HepG2 (cell line): Measurements from ENCODE around the gene ZNF333. TPM values are rescaled to one million over a fixed set of nuclear protein-coding genes. Genes with fewer than 3 reads are reported as not detected.

Source experiments
- ATAC-seq: fragments of 200-7000 bp; cut with Tn5 transposase; 3 replicates; pipeline ENCODE4 v1.9.1; 2020; ENCODE audit warnings: mild to moderate bottlenecking, moderate library complexity
- BruUV-seq: library from RNA; stranded (reverse); fragments of 400-500 nt; replicated peaks from 2 replicates; lab custom pipeline; 2021; lab: Mats Ljungman, UMichigan
- CTCF ChIA-PET: fragments of 300-600 bp; formaldehyde crosslinking; extraction: SDS; loops from one replicate; lab custom pipeline; 2021; ENCODE audit warnings: low total read pairs, inconsistent platforms, low intra/inter-chr PET ratio; lab: Yijun Ruan, JAX
- POLR2A ChIA-PET: fragments of 350-600 bp; sonication (Branson Sonifier 250); formaldehyde crosslinking; loops from one replicate; lab custom pipeline; 2020; ENCODE audit warnings: antibody characterized with exemption, inconsistent platforms; lab: Yijun Ruan, JAX
- DNase-seq: peaks from one replicate; pipeline ENCODE4 v3.0.0-alpha.2; 2015; ENCODE audit warnings: low spot score
- FAIRE-seq: peaks from 3 replicates; lab custom pipeline; 2011; peaks lifted over from hg19 to GRCh38; lab: Jason Lieb, UNC
- H2AFZ ChIP-seq: one replicate; pipeline ENCODE4 v1.6.1; 2011; ENCODE audit warnings: low read length, inconsistent platforms
- H3K27ac ChIP-seq: fragments of 300-600 bp; 3 replicates; pipeline ENCODE4 v1.8.0; 2011; ENCODE audit warnings: mixed run types, mild to moderate bottlenecking, mixed read lengths, low read length, inconsistent platforms; ENCODE audit not compliant: insufficient read depth; ENCODE audit errors: extremely low read length
- H3K27me3 ChIP-seq, 2 experiments: fragments of 200-600 bp in 1 of 2; 2 replicates in 1 of 2; 3 replicates in 1 of 2; pipeline versions ENCODE4 v1.6.0 to v1.8.0; 2011; ENCODE audit warnings: low read length in 2 of 2, mild to moderate bottlenecking in 2 of 2, moderate library complexity in 2 of 2, inconsistent platforms in 1 of 2; ENCODE audit not compliant: insufficient read depth in 2 of 2, control insufficient read depth in 1 of 2
- H3K36me3 ChIP-seq, 2 experiments: fragments of 200-600 bp in 1 of 2; replicated peaks in 1 of 2; 2 replicates in 1 of 2; 3 replicates in 1 of 2; pipeline versions ENCODE4 v1.5.1 to v1.8.0; 2011; ENCODE audit warnings: low read length in 2 of 2, inconsistent platforms in 1 of 2; ENCODE audit not compliant: insufficient read depth in 2 of 2, control insufficient read depth in 1 of 2
- H3K4me1 ChIP-seq: 2 replicates; pipeline ENCODE4 v1.5.1; 2012; ENCODE audit warnings: low read length, inconsistent platforms; ENCODE audit not compliant: insufficient read depth
- H3K4me2 ChIP-seq: 2 replicates; pipeline ENCODE4 v1.6.0; 2011; ENCODE audit warnings: low read depth, low read length, inconsistent platforms
- H3K4me3 ChIP-seq, 3 experiments: fragments of 200-600 bp in 1 of 3; sonication (generic), shearing (Covaris generic) in 1 of 3; replicated peaks in 1 of 3; 2 replicates each; pipeline ENCODE4 v1.5.1; 2011 to 2016; ENCODE audit warnings: low read length in 3 of 3, inconsistent platforms in 2 of 3, low read depth in 2 of 3, mild to moderate bottlenecking in 2 of 3, control low read depth in 1 of 3, mixed read lengths in 1 of 3; ENCODE audit not compliant: insufficient read depth in 1 of 3
- H3K79me2 ChIP-seq: one replicate; pipeline ENCODE4 v1.6.1; 2011; ENCODE audit warnings: low read length, inconsistent platforms; ENCODE audit not compliant: insufficient read depth
- H3K9ac ChIP-seq: 2 replicates; pipeline ENCODE4 v1.6.0; 2011; ENCODE audit warnings: mild to moderate bottlenecking, low read depth, low read length, inconsistent platforms; ENCODE audit not compliant: insufficient read depth
- H3K9me3 ChIP-seq: 2 replicates; pipeline ENCODE4 v1.5.1; 2012; ENCODE audit warnings: mild to moderate bottlenecking, low read length
- H4K20me1 ChIP-seq: 2 replicates; pipeline ENCODE4 v1.6.0; 2011; ENCODE audit warnings: inconsistent platforms, mild to moderate bottlenecking, low read length, moderate library complexity; ENCODE audit not compliant: insufficient read depth
- IRX3 ChIP-seq: sonication (generic); formaldehyde crosslinking; IDR thresholded peaks from 2 replicates; pipeline ENCODE4 v1.8.1; 2023; ENCODE audit warnings: mild to moderate bottlenecking, low read depth, missing genetic modification reagents, borderline replicate concordance
- NFE2 ChIP-seq: sonication (generic); formaldehyde crosslinking; IDR thresholded peaks from 2 replicates; pipeline ENCODE4 v1.4.0; 2020; ENCODE audit warnings: missing genetic modification reagents
- PCBP2 ChIP-seq: fragments of 200-400 bp; formaldehyde crosslinking; optimal IDR thresholded peaks from 2 replicates; pipeline ENCODE3; 2018; ENCODE audit warnings: low read length, low read depth; ENCODE audit not compliant: poor library complexity, severe bottlenecking
- SRY ChIP-seq: sonication (generic); formaldehyde crosslinking; IDR thresholded peaks from 2 replicates; pipeline ENCODE4 v1.8.0; 2022; ENCODE audit warnings: mild to moderate bottlenecking, missing genetic modification reagents
- TOPORS ChIP-seq: sonication (generic); formaldehyde crosslinking; IDR thresholded peaks from 2 replicates; pipeline ENCODE4 v1.8.0; 2023; ENCODE audit warnings: mild to moderate bottlenecking, missing genetic modification reagents
- ZNF552 ChIP-seq: sonication (generic); formaldehyde crosslinking; IDR thresholded peaks from 2 replicates; pipeline ENCODE4 v1.9.0; 2022; ENCODE audit warnings: missing genetic modification reagents, mild to moderate bottlenecking, borderline replicate concordance
- ZNF724P ChIP-seq: sonication (generic); formaldehyde crosslinking; IDR thresholded peaks from 2 replicates; pipeline ENCODE4 v1.8.0; 2022; ENCODE audit warnings: missing genetic modification reagents, borderline replicate concordance
- WGBS: methylation state at CpG from one replicate; pipeline ENCODE4 v1.1.6; 2017; ENCODE audit warnings: low lambda C conversion rate; 5-methylcytosine and 5-hydroxymethylcytosine counted together
- in situ Hi-C: cut with HindIII; loops from 2 replicates; pipeline ENCODE4 v1.10.0; 2017; ENCODE audit warnings: low pct_unique_long_range_greater_than_20kb; ENCODE audit not compliant: extremely low pct_ligation_motif_present
- intact Hi-C: fragments of 100-400 bp; cut with micrococcal nuclease; formaldehyde crosslinking; loops from one replicate; pipeline ENCODE4 v1.10.0; 2022; ENCODE audit not compliant: unreplicated experiment
- polyA plus RNA-seq, 8 experiments: library from polyadenylated mRNA; depleted of rRNA in 3 of 8; stranded (reverse) in 7 of 8; unstranded in 1 of 8; fragments of >200 nt; fragmentation: Illumina TruSeq in 4 of 8; extraction: Trizol in 4 of 8; gene quantifications; 2 replicates each; pipeline versions ENCODE4 v1.2.1 to v1.2.3, GENCODE V29; 2011 to 2016; ENCODE audit warnings: low read depth in 4 of 8, missing spikeins in 1 of 8, mixed read lengths in 1 of 8; ENCODE audit not compliant: insufficient read depth in 1 of 8
- total RNA-seq, 5 experiments: library from RNA; depleted of rRNA; stranded (reverse); fragments of >200 nt; fragmentation: Illumina TruSeq; extraction: Trizol; gene quantifications; 2 replicates each; pipeline ENCODE4 v1.2.3, GENCODE V29; 2016; ENCODE audit warnings: low read depth in 1 of 5
- TF ChIP-seq, protein P1 (sequence below): sonication (generic); formaldehyde crosslinking; IDR thresholded peaks from 2 replicates; pipeline ENCODE4 v1.4.0; 2020; ENCODE audit warnings: mild to moderate bottlenecking, missing genetic modification reagents
- TF ChIP-seq, protein P2 (sequence below): sonication (generic); formaldehyde crosslinking; IDR thresholded peaks from 2 replicates; pipeline ENCODE4 v1.4.0; 2020; ENCODE audit warnings: mild to moderate bottlenecking, missing genetic modification reagents
- TF ChIP-seq, protein P3 (sequence below): sonication (generic); formaldehyde crosslinking; IDR thresholded peaks from 2 replicates; pipeline ENCODE4 v1.9.0; 2022; ENCODE audit warnings: low read depth, missing genetic modification reagents

The ZNF333 gene
- total and polyA plus RNA-seq, 2 of the 13 experiments (the other 11 are each of a cell fraction or from before 2014, with no cell fraction given), result 3.4 to 6.4 TPM

DNA sequence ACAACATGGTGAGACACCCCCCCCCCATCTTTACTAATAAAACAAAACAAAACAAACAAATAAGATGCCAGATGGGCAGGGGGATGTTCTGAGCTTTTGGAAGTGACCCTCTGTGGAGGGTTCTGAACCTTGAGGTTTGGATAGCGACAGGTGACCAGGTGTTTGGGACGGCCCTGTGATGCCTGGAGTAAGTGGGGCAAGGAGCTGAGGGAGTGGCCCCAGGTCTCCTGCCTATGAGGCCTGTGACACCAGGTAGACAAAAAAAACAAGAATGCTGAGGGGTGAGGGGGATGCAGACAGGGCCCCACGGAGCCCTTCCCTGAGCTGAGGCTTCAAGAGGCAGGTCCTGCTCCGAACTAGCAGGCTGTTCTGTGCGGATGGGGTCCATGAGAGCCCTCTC is 79.4 kb downstream of the ZNF333 start:
- in situ Hi-C loops, result no loop called here
- H3K4me3 ChIP-seq, result no peak overlapping the region
- no peak for TF ChIP-seq PCBP2
- TF ChIP-seq SRY, result no peak
- no peak for TF ChIP-seq ZNF724P (CRISPR knock-in tag)
- TF ChIP-seq TOPORS (CRISPR knock-in tag), result no peak
- TF ChIP-seq, protein P1, sequence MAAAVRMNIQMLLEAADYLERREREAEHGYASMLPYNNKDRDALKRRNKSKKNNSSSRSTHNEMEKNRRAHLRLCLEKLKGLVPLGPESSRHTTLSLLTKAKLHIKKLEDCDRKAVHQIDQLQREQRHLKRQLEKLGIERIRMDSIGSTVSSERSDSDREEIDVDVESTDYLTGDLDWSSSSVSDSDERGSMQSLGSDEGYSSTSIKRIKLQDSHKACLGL (CRISPR knock-in tag), result no peak
- TF ChIP-seq, protein P2, sequence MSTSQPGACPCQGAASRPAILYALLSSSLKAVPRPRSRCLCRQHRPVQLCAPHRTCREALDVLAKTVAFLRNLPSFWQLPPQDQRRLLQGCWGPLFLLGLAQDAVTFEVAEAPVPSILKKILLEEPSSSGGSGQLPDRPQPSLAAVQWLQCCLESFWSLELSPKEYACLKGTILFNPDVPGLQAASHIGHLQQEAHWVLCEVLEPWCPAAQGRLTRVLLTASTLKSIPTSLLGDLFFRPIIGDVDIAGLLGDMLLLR, result no peak
- TF ChIP-seq, protein P3, sequence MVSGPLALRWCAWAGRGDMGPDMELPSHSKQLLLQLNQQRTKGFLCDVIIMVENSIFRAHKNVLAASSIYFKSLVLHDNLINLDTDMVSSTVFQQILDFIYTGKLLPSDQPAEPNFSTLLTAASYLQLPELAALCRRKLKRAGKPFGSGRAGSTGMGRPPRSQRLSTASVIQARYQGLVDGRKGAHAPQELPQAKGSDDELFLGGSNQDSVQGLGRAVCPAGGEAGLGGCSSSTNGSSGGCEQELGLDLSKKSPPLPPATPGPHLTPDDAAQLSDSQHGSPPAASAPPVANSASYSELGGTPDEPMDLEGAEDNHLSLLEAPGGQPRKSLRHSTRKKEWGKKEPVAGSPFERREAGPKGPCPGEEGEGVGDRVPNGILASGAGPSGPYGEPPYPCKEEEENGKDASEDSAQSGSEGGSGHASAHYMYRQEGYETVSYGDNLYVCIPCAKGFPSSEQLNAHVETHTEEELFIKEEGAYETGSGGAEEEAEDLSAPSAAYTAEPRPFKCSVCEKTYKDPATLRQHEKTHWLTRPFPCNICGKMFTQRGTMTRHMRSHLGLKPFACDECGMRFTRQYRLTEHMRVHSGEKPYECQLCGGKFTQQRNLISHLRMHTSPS, result no peak
- no peak for TF ChIP-seq ZNF552 (CRISPR knock-in tag)
- no peak for TF ChIP-seq IRX3
- TF ChIP-seq NFE2 (CRISPR knock-in tag), result no peak
- ATAC-seq (no peak), FAIRE-seq (no peak), DNase-seq (no peak)
- H3K27me3 ChIP-seq, result peaks cover 0 to 2% of the 10 kb centered on the region in 2 experiments; a peak in 2 of 5 replicates
- CTCF ChIA-PET, result no interaction called here
- BruUV-seq, result no TSS peak
- 46% methylated on average over 5 of the region's 5 CpGs for WGBS
- no peak overlapping the region for H3K9ac ChIP-seq
- no peaks in the 10 kb centered on the region for H3K79me2 ChIP-seq
- H3K4me1 ChIP-seq, result no peaks in the 10 kb centered on the region
- no peaks in the 10 kb centered on the region for H3K9me3 ChIP-seq
- H4K20me1 ChIP-seq, result no peaks in the 10 kb centered on the region
- intact Hi-C loops, result no loop called here
- no peak overlapping the region for H3K27ac ChIP-seq
- POLR2A ChIA-PET, result no interaction called here
- H2AFZ ChIP-seq, result no peak overlapping the region
- no peaks in the 10 kb centered on the region for H3K36me3 ChIP-seq
- no peak overlapping the region for H3K4me2 ChIP-seq
